SH-SY5Y (cell line): ENCODE measurements around the gene PAQR3.

Source experiments
- GATA2 ChIP-seq: IDR thresholded peaks from 2 replicates; pipeline ENCODE4 v1.6.1; 2011; ENCODE audit warnings: mild to moderate bottlenecking, low read depth, low read length
- GATA3 ChIP-seq: IDR thresholded peaks from 2 replicates; pipeline ENCODE4 v1.6.1; 2011; ENCODE audit warnings: low read depth, mild to moderate bottlenecking, low read length, moderate library complexity

DNA sequence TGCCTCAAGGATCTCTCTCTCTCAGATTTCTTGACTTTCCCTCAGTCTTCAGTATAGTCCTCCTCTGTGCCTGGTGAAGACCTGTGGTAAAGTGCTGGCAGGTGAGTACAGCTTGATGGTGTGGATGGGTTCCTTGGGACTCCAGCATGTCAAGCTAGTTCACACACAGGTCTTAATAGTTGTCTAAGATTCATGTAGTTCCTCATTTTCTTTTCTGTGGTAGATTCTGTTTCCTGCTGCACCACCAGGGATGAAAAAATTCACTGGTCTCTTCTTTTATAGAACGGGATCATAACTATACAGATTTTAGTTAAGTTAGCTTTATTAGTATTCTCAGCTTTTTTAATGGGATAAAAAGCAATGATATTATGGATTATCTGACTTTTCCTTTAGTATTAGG lies 32.5 kb upstream of the PAQR3 start:
- TF ChIP-seq GATA3 = no peak
- TF ChIP-seq GATA2 = no peak
